Fibroblast of lung (primary cell): ENCODE measurements around the gene MTHFSD.

Experiments
- CTCF ChIP-seq, 2 donors: IDR thresholded peaks in 1 of 2; conservative IDR thresholded peaks in 1 of 2; 1 replicate in 1 of 2; 2 replicates in 1 of 2; pipeline ENCODE4 v1.5.1; 2011 to 2012; ENCODE audit warnings: low read length in 2 of 2, control low read depth in 1 of 2, inconsistent platforms in 1 of 2, low read depth in 1 of 2, mild to moderate bottlenecking in 1 of 2
- EZH2 ChIP-seq: IDR thresholded peaks from 2 replicates; pipeline ENCODE4 v1.5.1; 2012; ENCODE audit warnings: low read length, control low read depth, mild to moderate bottlenecking; ENCODE audit errors: missing control alignments

GRCh38 chr16:86587487-86587886 is 32.5 kb upstream of the MTHFSD start:
- TF ChIP-seq CTCF (conservative IDR thresholded peaks at IDR 0.05 in 1 of 2, IDR thresholded peaks at IDR 0.05 in 1 of 2; ENCODE audit: low read depth in 1 of 2, low read length in 2 of 2) (no peak), EZH2 (no peak)
